Measurements from ENCODE around the gene TRPC6. TPM values are rescaled to one million over a fixed set of nuclear protein-coding genes. Genes with fewer than 3 reads are reported as not detected.

Gene TRPC6
- polyA plus RNA-seq, 1 donor (not counting 4 experiments of a cell fraction or from before 2014, with no cell fraction given) = 0.04 TPM

- dilution Hi-C loops (cut with MboI; ENCODE audit: extremely low pct_ligation_motif_present, low sequenced_read_pairs) = no loop called here
- Histone ChIP-seq H3K27me3 (ENCODE audit: control insufficient read depth, extremely low read depth, insufficient read depth, low read length) (no peaks in the 10 kb centered on the region), H3K36me3 (ENCODE audit: control insufficient read depth in 2 of 2, extremely low read depth in 1 of 2, insufficient read depth in 2 of 2, low read length in 2 of 2) (no peaks in the 10 kb centered on the region), H3K9me1 (ENCODE audit: control insufficient read depth, extremely low read depth, insufficient read depth, low read length) (no peaks in the 10 kb centered on the region), H2AFZ (ENCODE audit: control insufficient read depth, low read length) (no peak overlapping the region), H3K27ac (ENCODE audit: control insufficient read depth, insufficient read depth, low read length) (no peak overlapping the region), H3K9me3 (ENCODE audit: control insufficient read depth, low read depth, low read length) (no peaks in the 10 kb centered on the region), H3K4me2 (ENCODE audit: control insufficient read depth, extremely low read depth, insufficient read depth, low read depth, low read length) (no peak overlapping the region), H3K9ac (ENCODE audit: control insufficient read depth, extremely low read depth, insufficient read depth, low read length) (no peak overlapping the region), H4K20me1 (ENCODE audit: control insufficient read depth, extremely low read depth, insufficient read depth, low read length) (no peaks in the 10 kb centered on the region), H3K79me2 (ENCODE audit: control insufficient read depth, insufficient read depth, low read length) (no peaks in the 10 kb centered on the region), H3K4me1 (ENCODE audit: control insufficient read depth, extremely low read depth, insufficient read depth, low read length) (no peaks in the 10 kb centered on the region), H3K4me3 (ENCODE audit: control insufficient read depth in 2 of 3, extremely low read depth in 1 of 3, insufficient read depth in 2 of 3, low read depth in 1 of 3, low read length in 3 of 3) (no peak overlapping the region)
- DNase-seq (ENCODE audit: low read depth, low spot score) (no peak), FAIRE-seq (no peak)
- TF ChIP-seq EZH2 (IDR thresholded peaks at IDR 0.05; ENCODE audit: low read length) (no peak), CTCF (optimal IDR thresholded peaks at IDR 0.05 in 1 of 3, IDR thresholded peaks at IDR 0.05 in 1 of 3, conservative IDR thresholded peaks at IDR 0.05 in 1 of 3; ENCODE audit: extremely low read depth in 1 of 3, insufficient read depth in 2 of 3, low read length in 3 of 3) (no peak)
Measured at GRCh38 chr11:101497291-101497690, 86.5 kb downstream of the TRPC6 start.

- Histone ChIP-seq H3K4me2 (ENCODE audit: control insufficient read depth, extremely low read depth, insufficient read depth, low read depth, low read length) (no peak overlapping the region), H3K79me2 (ENCODE audit: control insufficient read depth, insufficient read depth, low read length) (no peaks in the 10 kb centered on the region), H3K9me3 (ENCODE audit: control insufficient read depth, low read depth, low read length) (no peaks in the 10 kb centered on the region), H3K9ac (ENCODE audit: control insufficient read depth, extremely low read depth, insufficient read depth, low read length) (no peak overlapping the region), H4K20me1 (ENCODE audit: control insufficient read depth, extremely low read depth, insufficient read depth, low read length) (no peaks in the 10 kb centered on the region), H3K9me1 (ENCODE audit: control insufficient read depth, extremely low read depth, insufficient read depth, low read length) (no peaks in the 10 kb centered on the region), H2AFZ (ENCODE audit: control insufficient read depth, low read length) (no peak overlapping the region), H3K36me3 (ENCODE audit: control insufficient read depth in 2 of 2, extremely low read depth in 1 of 2, insufficient read depth in 2 of 2, low read length in 2 of 2) (no peaks in the 10 kb centered on the region), H3K27ac (ENCODE audit: control insufficient read depth, insufficient read depth, low read length) (no peak overlapping the region), H3K4me3 (ENCODE audit: control insufficient read depth in 2 of 3, extremely low read depth in 1 of 3, insufficient read depth in 2 of 3, low read depth in 1 of 3, low read length in 3 of 3) (no peak overlapping the region), H3K4me1 (ENCODE audit: control insufficient read depth, extremely low read depth, insufficient read depth, low read length) (no peaks in the 10 kb centered on the region), H3K27me3 (ENCODE audit: control insufficient read depth, extremely low read depth, insufficient read depth, low read length) (no peaks in the 10 kb centered on the region)
- DNase-seq (ENCODE audit: low read depth, low spot score) = no peak
- dilution Hi-C loops (cut with MboI; ENCODE audit: extremely low pct_ligation_motif_present, low sequenced_read_pairs) = no loop called here
- FAIRE-seq = no peak
- no peak for TF ChIP-seq CTCF (optimal IDR thresholded peaks at IDR 0.05 in 1 of 3, IDR thresholded peaks at IDR 0.05 in 1 of 3, conservative IDR thresholded peaks at IDR 0.05 in 1 of 3; ENCODE audit: extremely low read depth in 1 of 3, insufficient read depth in 2 of 3, low read length in 3 of 3)
- no peak for TF ChIP-seq EZH2 (IDR thresholded peaks at IDR 0.05; ENCODE audit: low read length)
Measured at GRCh38 chr11:101487775-101488174, 96.0 kb downstream of the TRPC6 start.

All from keratinocyte (primary cell).